HG03066 (cell line): Measurements from ENCODE around the gene ATG9B.

Experiments used
- ATAC-seq: cut with Tn5 transposase; IDR thresholded peaks from one replicate; pipeline ENCODE4 v1.9.1; 2021; ENCODE audit warnings: low read depth; ENCODE audit not compliant: unreplicated experiment

The ATG9B gene

GRCh38 chr7:151001546-151001945 is 22.7 kb downstream of the ATG9B start:
- no peak for ATAC-seq

- ATAC-seq: no peak
Observed at GRCh38 chr7:151000897-151001495, 23.3 kb downstream of the ATG9B start.

- ATAC-seq: no peak
Observed at GRCh38 chr7:150999497-151000230, 24.6 kb downstream of the ATG9B start.

- no peak for ATAC-seq
Observed at GRCh38 chr7:150999001-150999400, 25.3 kb downstream of the ATG9B start.

GRCh38 chr7:150998341-150998740 is 26.0 kb downstream of the ATG9B start:
- no peak for ATAC-seq

- no peak for ATAC-seq
Observed at GRCh38 chr7:150997817-150998216, 26.5 kb downstream of the ATG9B start.

- no peak for ATAC-seq
Observed at GRCh38 chr7:150997075-150997511, 27.2 kb downstream of the ATG9B start.

- ATAC-seq: no peak
Observed at GRCh38 chr7:150996376-150997074, 27.8 kb downstream of the ATG9B start.

GRCh38 chr7:150994838-150995510 is 29.3 kb downstream of the ATG9B start:
- ATAC-seq: no peak

GRCh38 chr7:150994141-150994837 is 30.0 kb downstream of the ATG9B start:
- ATAC-seq: no peak

GRCh38 chr7:150993511-150993910 is 30.8 kb downstream of the ATG9B start:
- ATAC-seq: no peak

- ATAC-seq: peak; percentile 61
Observed at GRCh38 chr7:150992833-150993302, 31.4 kb downstream of the ATG9B start.

- no peak for ATAC-seq
Observed at GRCh38 chr7:150992051-150992640, 32.1 kb downstream of the ATG9B start.

- ATAC-seq: no peak
Observed at GRCh38 chr7:150990416-150991186, 33.7 kb downstream of the ATG9B start, which contains the start of gene NOS3. Gene NOS3 (plus strand): TSS chr7:150991017. CDS start chr7:150993804, 2,787 bp downstream.

GRCh38 chr7:150989456-150989855 is 34.8 kb downstream of the ATG9B start:
- no peak for ATAC-seq

- ATAC-seq: no peak
Observed at GRCh38 chr7:150988230-150989226, 35.8 kb downstream of the ATG9B start.

GRCh38 chr7:150986556-150986955 is 37.7 kb downstream of the ATG9B start:
- ATAC-seq: no peak

GRCh38 chr7:150986099-150986512 is 38.2 kb downstream of the ATG9B start:
- ATAC-seq: no peak
